DMS153 treated with DMSO at 0.1 percent for 48 hours (cell line): Measurements from ENCODE around the gene ERG.

Source experiments
- DNase-seq: peaks from one replicate; lab custom pipeline; 2025; ENCODE audit not compliant: unreplicated experiment; lab: John Stamatoyannopoulos, UW

The ERG gene

DNA sequence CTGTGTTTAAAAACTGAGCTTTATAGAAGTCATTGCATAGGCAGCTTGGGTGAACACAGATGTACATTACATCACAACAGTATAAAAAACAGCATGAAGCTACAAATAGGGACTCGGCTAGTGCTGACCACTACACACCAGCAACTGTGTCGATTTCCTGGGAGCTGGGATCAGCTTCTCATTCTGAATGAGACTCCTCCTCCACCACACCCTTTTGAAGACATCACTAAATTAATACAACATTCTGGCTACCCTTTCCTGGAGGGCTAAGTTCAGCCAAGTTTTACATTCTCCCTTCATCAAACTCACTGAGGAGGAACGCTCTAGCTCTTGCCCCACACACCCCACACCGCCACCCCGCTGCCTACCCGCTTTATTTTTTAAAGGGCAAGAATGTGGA, 102.7 kb downstream of the ERG start:
- DNase-seq, result no peak

DNA sequence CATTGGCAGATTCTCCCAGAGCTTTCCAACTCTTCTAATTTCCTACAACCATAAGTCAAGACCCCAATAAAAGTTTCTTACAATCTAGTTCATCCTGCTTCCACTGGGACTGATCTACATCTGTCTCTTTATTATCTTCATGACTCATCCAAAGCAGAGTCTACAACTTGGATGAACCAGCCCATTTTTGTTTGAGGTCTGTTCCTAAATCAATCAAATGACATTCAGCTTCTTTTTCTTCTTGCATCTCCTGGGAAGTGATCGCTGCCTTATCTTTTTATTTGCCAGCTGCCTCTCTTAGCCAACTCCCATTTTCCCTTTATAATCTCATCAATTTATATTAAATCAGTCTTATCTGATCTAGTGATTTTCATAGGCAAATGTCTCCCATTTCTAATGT, 105.6 kb downstream of the ERG start:
- DNase-seq, result no peak

DNA sequence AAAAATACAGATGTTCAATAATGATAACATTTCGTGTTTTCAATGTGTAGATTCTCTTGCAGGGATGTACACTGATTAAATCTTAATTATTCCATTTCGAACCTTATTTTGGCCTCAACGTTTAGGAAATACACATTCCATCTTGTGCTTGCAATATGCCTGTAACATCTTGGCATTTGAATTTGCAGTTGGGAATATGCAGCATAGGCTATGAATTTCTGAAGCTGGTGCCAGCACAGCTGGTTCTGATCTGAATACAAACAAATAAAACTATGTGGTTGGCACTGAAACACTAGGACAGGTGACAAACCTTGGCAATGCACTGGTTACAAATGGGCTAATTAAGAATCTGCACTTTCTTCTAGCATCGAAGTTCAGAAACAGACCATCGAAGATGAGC, 108.4 kb downstream of the ERG start:
- no peak for DNase-seq

GRCh38 chr21:38389354-38389676, 109.0 kb downstream of the ERG start:
- no peak for DNase-seq

GRCh38 chr21:38388647-38389353, 109.5 kb downstream of the ERG start:
- DNase-seq, result no peak

DNA sequence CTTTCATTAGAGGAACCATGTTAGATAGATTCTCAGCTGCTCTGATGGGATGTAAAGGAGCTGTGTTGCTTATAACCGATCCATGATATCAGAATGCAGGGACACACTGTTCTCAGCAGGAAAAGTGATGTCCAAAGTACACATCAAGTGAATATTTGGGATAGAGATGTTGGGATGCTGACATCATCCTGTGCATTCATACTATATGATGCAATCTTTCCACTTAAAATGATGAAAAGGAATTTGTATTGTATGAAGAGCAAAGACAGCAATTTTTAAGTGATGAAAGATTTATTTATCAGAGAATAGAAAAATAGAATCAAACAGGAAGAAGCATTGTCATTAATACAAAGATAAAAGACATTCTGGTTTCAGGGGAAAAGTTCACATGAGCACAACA, 110.1 kb downstream of the ERG start:
- DNase-seq, result no peak

DNA sequence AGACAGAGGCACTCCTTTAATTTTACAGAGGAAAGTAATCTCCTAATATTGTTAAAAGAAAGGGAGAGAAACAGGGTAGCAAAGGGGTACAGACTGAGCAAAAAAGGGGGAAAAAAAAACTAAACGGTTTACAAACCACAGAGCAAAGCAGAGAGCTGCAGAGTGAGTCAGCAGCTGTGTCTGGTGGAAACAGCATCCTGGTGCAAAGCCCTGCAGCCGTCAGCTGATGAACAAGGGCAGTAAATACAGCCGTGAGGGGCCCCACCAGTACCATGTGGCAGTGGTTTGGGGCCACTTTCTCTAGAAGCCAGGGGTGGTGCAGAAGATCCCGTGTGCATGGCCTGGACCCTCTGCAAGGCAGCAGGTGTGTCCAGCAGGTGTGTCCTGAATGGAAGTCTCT, 111.3 kb downstream of the ERG start:
- DNase-seq, result no peak

DNA sequence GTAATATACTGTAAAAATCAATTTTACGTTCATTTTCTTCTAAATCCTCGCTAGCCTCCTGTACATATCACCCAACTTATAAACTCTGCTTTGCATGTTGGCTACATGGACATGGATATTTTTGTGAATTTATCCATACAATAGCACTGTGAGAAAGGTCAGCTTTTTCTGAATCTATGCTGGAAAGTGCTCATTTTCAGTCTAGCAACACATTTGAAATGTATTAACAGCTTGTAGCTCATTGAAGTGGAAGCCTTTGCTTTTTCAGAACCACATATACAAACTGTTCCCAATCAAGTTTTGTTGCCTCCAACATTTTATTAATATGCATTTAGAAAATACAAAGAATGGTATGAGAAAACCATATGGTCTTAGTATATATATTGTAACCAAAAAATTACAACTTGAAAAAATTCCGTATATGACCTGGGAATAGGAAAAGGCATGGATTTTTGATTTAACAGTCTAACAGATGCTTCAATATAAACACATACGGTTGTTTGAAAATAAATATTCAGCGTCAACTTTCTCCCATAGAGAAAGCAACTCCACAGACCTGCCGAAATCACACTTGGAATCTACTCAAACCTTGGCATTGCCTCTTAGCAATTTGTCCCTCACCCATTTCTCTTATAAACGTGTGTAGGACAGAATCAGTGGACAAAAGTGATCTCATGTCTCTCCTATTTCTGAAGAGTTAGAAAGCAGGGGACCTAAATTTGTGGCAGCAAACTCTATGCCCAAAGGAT, 112.7 kb downstream of the ERG start:
- DNase-seq, result no peak

GRCh38 chr21:38384675-38385426, 113.4 kb downstream of the ERG start:
- DNase-seq, result no peak

DNA sequence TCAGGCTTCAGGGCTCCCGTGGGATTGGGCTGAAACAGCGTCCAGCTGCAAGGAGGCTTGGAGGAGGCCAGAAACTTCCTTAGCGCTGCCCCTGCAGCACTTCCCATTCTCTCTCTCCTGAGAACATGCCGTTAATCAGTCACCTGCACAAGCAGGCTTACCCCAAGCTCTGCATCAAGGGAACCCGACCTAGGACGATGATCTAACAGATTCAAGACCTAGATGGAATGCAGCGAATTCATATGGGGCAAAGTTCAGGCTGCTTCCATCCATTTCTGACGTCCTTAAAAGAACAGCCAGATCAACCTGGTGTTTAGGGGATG, 114.1 kb downstream of the ERG start:
- DNase-seq, result no peak

DNA sequence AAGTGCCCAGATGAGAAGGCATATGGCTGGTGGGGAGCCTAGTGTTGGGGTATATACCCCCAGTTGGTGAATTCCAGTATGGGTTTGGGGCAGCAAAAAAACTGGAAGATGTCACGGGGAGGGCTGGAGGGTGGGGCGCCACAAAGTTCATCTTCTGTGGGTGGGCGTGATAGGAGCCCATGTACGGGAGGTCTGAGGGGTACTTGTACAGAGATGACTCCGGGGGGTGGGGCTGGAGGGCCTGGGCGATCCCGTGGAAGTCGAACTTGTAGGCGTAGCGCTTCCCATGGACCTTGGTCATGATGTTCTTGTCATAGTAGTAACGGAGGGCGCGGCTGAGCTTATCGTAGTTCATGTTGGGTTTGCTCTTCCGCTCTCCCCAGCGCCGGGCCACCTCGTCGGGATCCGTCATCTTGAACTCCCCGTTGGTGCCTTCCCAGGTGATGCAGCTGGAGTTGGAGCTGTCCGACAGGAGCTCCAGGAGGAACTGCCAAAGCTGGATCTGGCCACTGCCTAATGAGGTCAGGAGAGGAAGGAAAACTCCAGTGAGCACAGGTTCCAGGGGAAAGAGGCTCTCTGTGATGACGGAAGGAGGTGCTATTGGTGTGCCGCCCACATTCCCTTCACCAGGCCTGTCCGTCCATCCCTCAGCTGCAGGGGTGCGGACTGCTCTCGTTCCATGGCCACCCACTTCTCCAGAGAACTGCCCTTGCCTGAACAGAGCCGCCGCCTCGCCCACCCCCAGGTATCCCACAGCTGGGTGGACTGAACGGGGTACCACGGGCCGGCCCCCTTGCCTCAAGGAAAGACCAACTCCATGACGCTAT, 114.7 kb downstream of the ERG start:
- DNase-seq, result no peak

DNA sequence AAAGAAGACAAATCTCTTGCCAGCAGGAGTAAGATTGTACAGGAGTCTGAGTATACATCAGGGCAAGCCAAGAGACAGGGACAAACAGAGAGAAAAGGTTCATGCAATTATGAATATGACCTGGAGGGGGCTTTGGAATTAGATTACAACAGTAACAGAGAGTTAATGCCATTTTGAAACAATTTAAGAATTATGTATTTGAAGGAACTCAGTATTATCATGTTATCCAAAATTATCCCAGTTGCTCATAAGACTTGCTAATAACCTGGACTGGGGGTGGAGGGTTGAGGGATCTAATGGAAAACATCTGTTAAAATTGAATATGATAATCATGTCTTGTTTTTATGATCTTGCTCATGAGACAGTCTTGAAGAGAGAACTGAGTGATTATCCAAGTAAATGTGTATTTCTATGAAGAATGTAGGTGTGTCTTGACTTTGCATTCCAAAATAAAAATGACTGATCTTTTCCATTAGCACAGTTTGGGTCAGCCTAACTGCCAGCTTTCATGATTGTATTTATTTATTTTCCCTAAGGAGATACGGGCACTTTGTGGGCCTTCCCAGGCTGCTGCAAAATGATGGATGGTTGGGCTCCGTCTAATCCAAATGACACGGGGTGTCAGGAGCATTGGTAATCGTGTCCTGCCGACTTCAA, 117.7 kb downstream of the ERG start:
- DNase-seq, result no peak

GRCh38 chr21:38379147-38379546, 119.1 kb downstream of the ERG start:
- DNase-seq, result no peak

- DNase-seq, result no peak
Observed at GRCh38 chr21:38377165-38378088, 120.8 kb downstream of the ERG start.

DNA sequence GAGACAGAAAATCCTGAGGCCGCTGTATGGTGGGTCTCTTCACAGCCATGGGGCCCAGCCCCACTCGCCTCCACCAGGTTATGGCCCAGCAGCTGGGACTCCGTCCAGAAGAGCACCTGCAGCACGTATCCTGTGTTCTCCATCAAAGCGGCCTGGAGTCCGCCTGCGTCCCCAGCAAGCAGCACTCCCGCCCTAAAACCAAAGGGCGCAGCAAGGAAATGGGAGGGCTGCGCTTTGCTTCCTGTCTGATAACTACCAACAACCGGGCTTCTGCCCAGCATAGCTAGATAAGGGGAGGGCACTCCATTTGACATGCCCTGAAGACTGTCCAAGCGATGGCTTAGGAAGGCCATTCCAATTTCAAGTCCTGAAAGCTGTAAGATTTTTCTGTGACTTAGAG, 121.6 kb downstream of the ERG start:
- DNase-seq, result no peak

GRCh38 chr21:38376235-38376634, 122.0 kb downstream of the ERG start:
- DNase-seq, result no peak

DNA sequence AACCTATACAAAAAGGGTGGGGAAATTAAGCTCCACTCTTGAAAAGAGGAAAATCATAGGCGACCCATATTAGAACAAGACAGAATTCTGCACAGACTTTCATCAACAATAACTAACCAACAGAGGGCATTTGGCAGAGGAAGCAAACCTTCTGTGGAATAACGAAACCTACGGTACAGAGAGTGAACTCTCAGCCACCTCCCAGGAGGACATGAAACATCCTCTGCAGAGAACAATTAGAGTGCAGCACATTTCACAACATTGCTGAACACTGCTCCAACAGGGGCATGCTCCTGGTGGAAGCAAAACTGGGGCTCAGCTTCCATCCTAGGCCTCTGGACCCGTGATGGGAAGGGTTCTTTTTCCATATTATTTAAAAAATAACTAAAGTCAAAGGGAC, 130.6 kb downstream of the ERG start:
- DNase-seq, result no peak

DNA sequence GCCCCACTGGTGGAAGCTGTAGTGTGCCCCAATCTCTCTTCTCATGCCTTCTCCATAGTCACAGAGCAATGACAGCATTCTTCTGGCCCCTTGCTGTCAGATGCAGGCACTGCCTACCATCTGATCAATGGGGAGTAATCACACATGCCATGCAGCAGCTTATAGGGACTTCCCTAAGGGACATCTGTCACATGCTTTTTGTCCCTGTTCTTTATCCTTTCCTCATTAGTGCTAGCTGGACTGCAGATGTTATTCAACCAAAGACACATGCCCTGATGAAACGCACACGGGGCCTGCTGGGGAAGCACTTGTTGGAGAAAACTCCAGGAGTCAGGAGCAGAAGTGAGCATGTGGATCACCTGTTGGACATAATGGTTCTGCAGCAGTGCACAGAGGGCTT, 132.8 kb downstream of the ERG start:
- DNase-seq, result no peak

- no peak for DNase-seq
Observed at GRCh38 chr21:38363693-38364092, 134.6 kb downstream of the ERG start.

- no peak for DNase-seq
Observed at GRCh38 chr21:38361324-38361723, 137.0 kb downstream of the ERG start.
